ENCODE data around the gene UHRF1. TPM values are rescaled to one million over a fixed set of nuclear protein-coding genes. Genes with fewer than 3 reads are reported as not detected.
"Not testable (repeated sequence)": the region's sequence is repeated elsewhere in the genome, so short reads cannot be mapped to it uniquely, and the experiment has no call there.

Gene UHRF1
- total RNA-seq, 2 donors from 2014 or later = 3.8 to 5.3 TPM

GRCh38 chr19:4873930-4874329, 35.4 kb upstream of the UHRF1 start:
- H3K4me1 ChIP-seq (replicated peaks) = peaks cover 11% of the 10 kb centered on the region
- no peaks in the 10 kb centered on the region for H3K36me3 ChIP-seq
- no peak overlapping the region for H3K27ac ChIP-seq
- no peaks in the 10 kb centered on the region for H3K27me3 ChIP-seq (replicated peaks; ENCODE audit: insufficient read depth)
- no peak overlapping the region for H3K4me3 ChIP-seq
- no peaks in the 10 kb centered on the region for H3K9me3 ChIP-seq
- intact Hi-C loops (cut with DNase I) = loop anchor here (5.0 kb wide), 2 partner anchors 93 to 158 kb away; partner anchors contain the start of gene KDM4B
- no peak for TF ChIP-seq POLR2A (IDR thresholded peaks at IDR 0.05)
- DNase-seq (ENCODE audit: low spot score) = no peak
- WGBS = 93% methylated on average over 3 of the region's 3 CpGs

- TF ChIP-seq POLR2AphosphoS5 (IDR thresholded peaks at IDR 0.05) (peak; percentile 78), CTCF (IDR thresholded peaks at IDR 0.05) (no peak), POLR2A (IDR thresholded peaks at IDR 0.05) (no peak)
- peaks cover 11% of the 10 kb centered on the region for H3K4me1 ChIP-seq (replicated peaks)
- DNase-seq (ENCODE audit: low spot score) = peak; percentile 76
- 23% methylated on average over 28 of the region's 30 CpGs for WGBS
- H3K36me3 ChIP-seq = no peaks in the 10 kb centered on the region
- no peaks in the 10 kb centered on the region for H3K9me3 ChIP-seq
- intact Hi-C loops (cut with DNase I) = loop anchor here (2.0 kb wide), 1 partner anchor 33 kb away; no protein-coding TSS in a partner anchor
- no peak overlapping the region for H3K4me3 ChIP-seq
- H3K27ac ChIP-seq = peak overlapping the region; percentile 82
- no peaks in the 10 kb centered on the region for H3K27me3 ChIP-seq (replicated peaks; ENCODE audit: insufficient read depth)
Measured at GRCh38 chr19:4877753-4878490, 31.4 kb upstream of the UHRF1 start.

- H3K36me3 ChIP-seq = no peaks in the 10 kb centered on the region
- H3K4me1 ChIP-seq (replicated peaks) = peaks cover 11% of the 10 kb centered on the region
- TF ChIP-seq POLR2A (IDR thresholded peaks at IDR 0.05) (no peak), CTCF (IDR thresholded peaks at IDR 0.05) (no peak), POLR2AphosphoS5 (IDR thresholded peaks at IDR 0.05) (no peak)
- DNase-seq (ENCODE audit: low spot score) = no peak
- H3K27me3 ChIP-seq (replicated peaks; ENCODE audit: insufficient read depth) = no peaks in the 10 kb centered on the region
- peak overlapping the region; percentile 82 for H3K27ac ChIP-seq
- 38% methylated on average over 23 of the region's 23 CpGs for WGBS
- H3K4me3 ChIP-seq = no peak overlapping the region
- H3K9me3 ChIP-seq = no peaks in the 10 kb centered on the region
- intact Hi-C loops (cut with DNase I) = loop anchor here (2.0 kb wide), 1 partner anchor 32 kb away; no protein-coding TSS in a partner anchor
Measured at GRCh38 chr19:4878491-4878968, 30.8 kb upstream of the UHRF1 start.

- DNase-seq (ENCODE audit: low spot score) = no peak
- 96% methylated on average over 11 of the region's 11 CpGs for WGBS
- intact Hi-C loops (cut with DNase I) = loop anchor here (2.0 kb wide), 1 partner anchor 32 kb away; no protein-coding TSS in a partner anchor
Measured at GRCh38 chr19:4879041-4879440, 30.3 kb upstream of the UHRF1 start.

GRCh38 chr19:4882874-4883273, 26.4 kb upstream of the UHRF1 start:
- H3K9me3 ChIP-seq; H3K4me3 ChIP-seq; H3K27ac ChIP-seq; H3K36me3 ChIP-seq; H3K4me1 ChIP-seq (replicated peaks); intact Hi-C loops (cut with DNase I); DNase-seq (ENCODE audit: low spot score); H3K27me3 ChIP-seq (replicated peaks; ENCODE audit: insufficient read depth): not testable (repeated sequence)
- 73% methylated on average over 6 of the region's 6 CpGs for WGBS

More at GRCh38 chr19:4879041-4879440, 30.3 kb upstream of the UHRF1 start:
- no peaks in the 10 kb centered on the region for H3K36me3 ChIP-seq
- no peaks in the 10 kb centered on the region for H3K27me3 ChIP-seq (replicated peaks; ENCODE audit: insufficient read depth)
- H3K4me1 ChIP-seq (replicated peaks) = peaks cover 11% of the 10 kb centered on the region
- peak overlapping the region; percentile 82 for H3K27ac ChIP-seq
- no peak overlapping the region for H3K4me3 ChIP-seq
- no peak for TF ChIP-seq POLR2A (IDR thresholded peaks at IDR 0.05)
- TF ChIP-seq CTCF (IDR thresholded peaks at IDR 0.05) = no peak
- no peak for TF ChIP-seq POLR2AphosphoS5 (IDR thresholded peaks at IDR 0.05)
- H3K9me3 ChIP-seq = no peaks in the 10 kb centered on the region

GRCh38 chr19:4884993-4885392, 24.3 kb upstream of the UHRF1 start:
- H3K9me3 ChIP-seq; H3K4me1 ChIP-seq (replicated peaks); intact Hi-C loops (cut with DNase I); DNase-seq (ENCODE audit: low spot score); H3K4me3 ChIP-seq; H3K36me3 ChIP-seq; H3K27me3 ChIP-seq (replicated peaks; ENCODE audit: insufficient read depth); H3K27ac ChIP-seq: not testable (repeated sequence)
- 70% methylated on average over 6 of the region's 6 CpGs for WGBS

- H3K27ac ChIP-seq; H3K36me3 ChIP-seq; H3K4me1 ChIP-seq (replicated peaks); intact Hi-C loops (cut with DNase I); H3K4me3 ChIP-seq; H3K9me3 ChIP-seq; H3K27me3 ChIP-seq (replicated peaks; ENCODE audit: insufficient read depth); DNase-seq (ENCODE audit: low spot score): not testable (repeated sequence)
- 88% methylated on average over 1 of the region's 6 CpGs for WGBS
Measured at GRCh38 chr19:4887803-4888202, 21.5 kb upstream of the UHRF1 start.

Measured in prostate gland (tissue), 2 donors.